ENCODE data around the gene LAS1L. TPM values are rescaled to one million over a fixed set of nuclear protein-coding genes. Genes with fewer than 3 reads are reported as not detected.

The LAS1L gene
- total RNA-seq (ENCODE audit: low replicate concordance) = 21.9 and 27.6 TPM in 2 replicates

DNA sequence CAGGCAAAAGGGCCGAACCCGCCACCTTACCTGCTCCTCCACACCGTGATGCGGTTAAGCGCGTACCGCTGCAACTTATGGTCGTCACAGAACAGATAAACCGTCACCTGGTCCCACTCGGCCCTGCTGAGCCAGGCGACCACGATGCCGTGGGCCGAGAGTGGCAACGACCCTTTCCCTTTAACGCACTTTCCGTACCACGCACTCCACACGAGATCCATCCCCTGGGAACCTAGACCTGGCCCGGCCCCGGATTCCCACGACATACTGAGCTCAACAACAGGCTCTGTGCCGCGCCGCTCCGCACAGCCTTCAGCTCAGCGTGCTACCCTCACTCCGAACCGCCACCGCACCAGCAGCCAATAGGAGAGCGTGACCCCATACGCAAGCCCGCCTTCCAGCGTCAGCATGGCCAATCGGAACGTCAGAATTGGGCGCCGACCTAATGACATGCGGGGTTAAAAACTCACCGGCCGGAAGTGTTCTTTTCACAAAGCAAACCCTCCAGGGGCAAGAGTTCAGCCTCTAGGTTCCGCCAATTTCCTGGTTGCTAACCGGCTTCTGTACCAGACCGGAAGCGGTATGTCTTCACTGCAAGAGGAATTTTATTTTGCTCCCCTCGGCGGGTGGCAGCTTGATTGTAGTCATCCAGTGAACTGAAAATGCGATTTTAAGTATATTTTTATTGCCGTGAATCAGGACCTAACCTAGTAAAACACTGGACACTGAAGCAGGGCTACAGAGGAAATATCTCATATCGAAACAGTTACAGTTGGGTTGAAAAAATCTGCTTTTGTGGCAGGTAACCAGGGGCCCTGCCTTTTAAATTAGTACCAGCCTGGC lies at the start of gene LAS1L:
LAS1L (minus strand) TSS at position 338 of the 843 bp plus-strand sequence; CDS start at position 266, 72 bp downstream.

Other genes starting within 250 kb of the LAS1L start
- gene MSN, start 132.9 kb upstream of the LAS1L start, total RNA-seq (ENCODE audit: low replicate concordance) = 124 and 244 TPM in 2 replicates

All from smooth muscle cell of the coronary artery (primary cell).